ENCODE measurements around the gene ARL10.

Gene ARL10

GRCh38 chr5:176425791-176426190 is 60.5 kb downstream of the ARL10 start:
- TF ChIP-seq CTCF (conservative IDR thresholded peaks at IDR 0.05; ENCODE audit: low read depth), result no peak
- ChIA-PET CTCF (no interaction called here), POLR2A (ENCODE audit: low non-redundant PET) (no interaction called here)
- DNase-seq (ENCODE audit: low spot score), result no peak
- H3K27ac ChIP-seq, result no peak overlapping the region

- no peak overlapping the region for H3K27ac ChIP-seq
- TF ChIP-seq CTCF (conservative IDR thresholded peaks at IDR 0.05; ENCODE audit: low read depth), result no peak
- ChIA-PET POLR2A (ENCODE audit: low non-redundant PET) (no interaction called here), CTCF (interaction anchor here (0.6 to 0.7 kb wide), 2 partner anchors 26 to 152 kb away, joined by 4 read pairs; no protein-coding TSS in a partner anchor)
- no peak for DNase-seq (ENCODE audit: low spot score)
These were observed 61.6 kb downstream of the ARL10 start for GRCh38 chr5:176426876-176427275.

GRCh38 chr5:176427971-176428370 is 62.7 kb downstream of the ARL10 start:
- POLR2A ChIA-PET (ENCODE audit: low non-redundant PET), result no interaction called here
- no peak for TF ChIP-seq CTCF (conservative IDR thresholded peaks at IDR 0.05; ENCODE audit: low read depth)
- H3K27ac ChIP-seq, result no peak overlapping the region
- CTCF ChIA-PET, result interaction anchor here (0.6 kb wide), 1 partner anchor 145 kb away, joined by 3 read pairs; no protein-coding TSS in a partner anchor
- no peak for DNase-seq (ENCODE audit: low spot score)

- POLR2A ChIA-PET (ENCODE audit: low non-redundant PET), result no interaction called here
- no peak overlapping the region for H3K27ac ChIP-seq
- no peak for TF ChIP-seq CTCF (conservative IDR thresholded peaks at IDR 0.05; ENCODE audit: low read depth)
- no peak for DNase-seq (ENCODE audit: low spot score)
- CTCF ChIA-PET, result interaction anchor here (0.5 to 1.6 kb wide), 2 partner anchors 18 to 217 kb away, joined by 3 to 5 read pairs; partner anchors contain the start of genes FAF2 and TSPAN17
These were observed 64.7 kb downstream of the ARL10 start for GRCh38 chr5:176429972-176430371.
